ENCODE results near the gene HMX3.
"Not testable (repeated sequence)": the region's sequence is repeated elsewhere in the genome, so short reads cannot be mapped to it uniquely, and the experiment has no call there.

HMX3 gene

GRCh38 chr10:123149162-123149567 is 13.4 kb downstream of the HMX3 start:
- DNase-seq, result no peak

- peak; percentile 72 for DNase-seq
Observed at GRCh38 chr10:123149568-123150270, 13.9 kb downstream of the HMX3 start.

GRCh38 chr10:123150271-123150985 is 14.7 kb downstream of the HMX3 start:
- DNase-seq, result no peak

GRCh38 chr10:123150986-123151736 is 15.4 kb downstream of the HMX3 start:
- no peak for DNase-seq

- no peak for DNase-seq
Observed at GRCh38 chr10:123151737-123152135, 16.0 kb downstream of the HMX3 start.

- no peak for DNase-seq
Observed at GRCh38 chr10:123153486-123154091, 17.8 kb downstream of the HMX3 start.

- DNase-seq, result peak; percentile 97
Observed at GRCh38 chr10:123154092-123154710, 18.4 kb downstream of the HMX3 start, which contains the start of gene BUB3. TSS of gene BUB3 (plus strand) at chr10:123154402. CDS start at chr10:123154918, 516 bp downstream.

- peak; percentile 70 for DNase-seq
Observed at GRCh38 chr10:123154711-123155505, 19.1 kb downstream of the HMX3 start.

GRCh38 chr10:123156078-123156477 is 20.3 kb downstream of the HMX3 start:
- DNase-seq, result no peak

GRCh38 chr10:123157210-123157609 is 21.4 kb downstream of the HMX3 start:
- no peak for DNase-seq

- no peak for DNase-seq
Observed at GRCh38 chr10:123158682-123159081, 22.9 kb downstream of the HMX3 start.

- no peak for DNase-seq
Observed at GRCh38 chr10:123160311-123160980, 24.7 kb downstream of the HMX3 start.

- no peak for DNase-seq
Observed at GRCh38 chr10:123164319-123164718, 28.5 kb downstream of the HMX3 start.

- no peak for DNase-seq
Observed at GRCh38 chr10:123165445-123166072, 29.8 kb downstream of the HMX3 start.

GRCh38 chr10:123166618-123167017 is 30.8 kb downstream of the HMX3 start:
- DNase-seq, result no peak

- no peak for DNase-seq
Observed at GRCh38 chr10:123170961-123171360, 35.2 kb downstream of the HMX3 start.

- DNase-seq, result not testable (repeated sequence)
Observed at GRCh38 chr10:123171616-123172015, 35.8 kb downstream of the HMX3 start.

GRCh38 chr10:123175389-123176387 is 39.9 kb downstream of the HMX3 start:
- no peak for DNase-seq

- not testable (repeated sequence) for DNase-seq
Observed at GRCh38 chr10:123178390-123178789, 42.6 kb downstream of the HMX3 start.
